SK-N-SH treated with all-trans-retinoic acid at 6 μM for 48 hours (cell line): ENCODE results near the gene VPS26B.

Experiments used
- ARNTL ChIP-seq: fragments of 450-650 bp; formaldehyde crosslinking; IDR thresholded peaks from 2 replicates; pipeline ENCODE4 v1.5.0; 2020; ENCODE audit warnings: low read depth, mild to moderate bottlenecking, moderate library complexity, borderline replicate concordance
- CSDC2 ChIP-seq: fragments of 250-450 bp; sonication (Bioruptor Pico); IDR thresholded peaks from 2 replicates; pipeline ENCODE4 v1.5.0; 2020; ENCODE audit warnings: mild to moderate bottlenecking, moderate library complexity
- OSR1 ChIP-seq: fragments of 250-450 bp; sonication (Bioruptor Pico); IDR thresholded peaks from 2 replicates; pipeline ENCODE4 v1.8.0; 2022; ENCODE audit warnings: moderate library complexity, mild to moderate bottlenecking, inconsistent platforms
- RARB ChIP-seq: fragments of 250-450 bp; sonication (Bioruptor Pico); IDR thresholded peaks from 2 replicates; pipeline ENCODE4 v1.8.0; 2021; ENCODE audit warnings: mild to moderate bottlenecking, moderate library complexity
- TOX ChIP-seq: fragments of 250-450 bp; sonication (Bioruptor Pico); IDR thresholded peaks from 2 replicates; pipeline ENCODE4 v1.8.0; 2021; ENCODE audit warnings: mild to moderate bottlenecking, moderate library complexity, borderline replicate concordance
- ZFP3 ChIP-seq: fragments of 250-450 bp; sonication (Bioruptor Pico); IDR thresholded peaks from 2 replicates; pipeline ENCODE4 v1.5.0; 2020; ENCODE audit warnings: mild to moderate bottlenecking, moderate library complexity
- ZFP30 ChIP-seq: fragments of 450-650 bp; formaldehyde crosslinking; IDR thresholded peaks from 2 replicates; pipeline ENCODE4 v1.5.0; 2022; ENCODE audit warnings: mild to moderate bottlenecking, moderate library complexity
- ZNF8 ChIP-seq: fragments of 450-650 bp; formaldehyde crosslinking; IDR thresholded peaks from 2 replicates; pipeline ENCODE4 v1.5.0; 2020; ENCODE audit warnings: mild to moderate bottlenecking, moderate library complexity
- TF ChIP-seq, protein P1 (sequence below): fragments of 250-450 bp; sonication (Bioruptor Pico); IDR thresholded peaks from 2 replicates; pipeline ENCODE4 v1.8.0; 2020; ENCODE audit warnings: mild to moderate bottlenecking, moderate library complexity, borderline replicate concordance

DNA sequence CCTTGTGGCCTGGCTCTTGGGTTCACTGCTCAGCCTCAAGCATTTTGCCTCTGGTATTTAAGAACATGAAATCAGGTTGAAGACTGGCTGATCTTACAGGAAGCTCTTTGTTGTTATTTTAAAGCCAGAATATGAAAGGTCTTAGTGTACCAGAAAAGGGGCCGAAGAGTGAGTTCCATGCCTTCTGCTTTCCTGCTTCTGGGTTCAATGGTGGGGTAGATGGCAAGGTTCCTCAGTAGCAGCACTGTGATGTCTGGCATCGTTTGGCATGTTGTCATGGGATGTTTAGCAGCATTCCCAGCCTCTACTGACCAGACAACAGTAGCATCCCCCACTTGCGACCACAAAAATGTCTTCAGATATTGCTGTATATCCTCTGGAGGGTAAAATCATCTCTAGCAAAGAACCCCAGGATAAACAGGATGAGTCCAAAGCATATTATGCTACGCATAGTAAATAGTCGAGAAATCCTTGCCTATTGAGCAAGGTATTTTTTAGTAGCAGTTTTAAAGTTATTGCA lies 2.4 kb downstream of the VPS26B start:
- TF ChIP-seq ZNF8 (CRISPR knock-in tag) (no peak), ZFP30 (no peak), ZFP3 (CRISPR knock-in tag) (no peak), OSR1 (CRISPR knock-in tag) (no peak), RARB (no peak), TOX (CRISPR knock-in tag) (no peak), ARNTL (CRISPR knock-in tag) (no peak), CSDC2 (CRISPR knock-in tag) (no peak)
- TF ChIP-seq, protein P1, sequence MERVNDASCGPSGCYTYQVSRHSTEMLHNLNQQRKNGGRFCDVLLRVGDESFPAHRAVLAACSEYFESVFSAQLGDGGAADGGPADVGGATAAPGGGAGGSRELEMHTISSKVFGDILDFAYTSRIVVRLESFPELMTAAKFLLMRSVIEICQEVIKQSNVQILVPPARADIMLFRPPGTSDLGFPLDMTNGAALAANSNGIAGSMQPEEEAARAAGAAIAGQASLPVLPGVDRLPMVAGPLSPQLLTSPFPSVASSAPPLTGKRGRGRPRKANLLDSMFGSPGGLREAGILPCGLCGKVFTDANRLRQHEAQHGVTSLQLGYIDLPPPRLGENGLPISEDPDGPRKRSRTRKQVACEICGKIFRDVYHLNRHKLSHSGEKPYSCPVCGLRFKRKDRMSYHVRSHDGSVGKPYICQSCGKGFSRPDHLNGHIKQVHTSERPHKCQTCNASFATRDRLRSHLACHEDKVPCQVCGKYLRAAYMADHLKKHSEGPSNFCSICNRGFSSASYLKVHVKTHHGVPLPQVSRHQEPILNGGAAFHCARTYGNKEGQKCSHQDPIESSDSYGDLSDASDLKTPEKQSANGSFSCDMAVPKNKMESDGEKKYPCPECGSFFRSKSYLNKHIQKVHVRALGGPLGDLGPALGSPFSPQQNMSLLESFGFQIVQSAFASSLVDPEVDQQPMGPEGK: no peak
